CD4-positive, alpha-beta T cell (primary cell): ENCODE measurements around the gene SMIM10L1. TPM values are rescaled to one million over a fixed set of nuclear protein-coding genes. Genes with fewer than 3 reads are reported as not detected.

Experiments used
- ATAC-seq: fragments of 200-7000 bp; cut with Tn5 transposase; one replicate; pipeline ENCODE4 v1.10.0; 2022; ENCODE audit warnings: mild to moderate bottlenecking; ENCODE audit not compliant: poor library complexity
- CTCF ChIA-PET: fragments of 350-600 bp; sonication (Branson Sonifier 250); formaldehyde crosslinking; loops from one replicate; lab custom pipeline; 2021; ENCODE audit warnings: antibody characterized with exemption, inconsistent platforms; lab: Charles Lee
- POLR2A ChIA-PET: fragments of 350-600 bp; sonication (Branson Sonifier 250); formaldehyde crosslinking; loops from one replicate; lab custom pipeline; 2021; ENCODE audit warnings: antibody characterized with exemption, inconsistent platforms; lab: Charles Lee
- DNase-seq, 14 experiments: peaks; one replicate each; pipeline ENCODE4 v3.0.0-alpha.2; 2013 to 2020; ENCODE audit warnings: mixed read lengths in 2 of 14
- H3K27ac ChIP-seq, 2 donors: one replicate each; pipeline versions ENCODE4 v1.5.1 to v1.7.0; 2013; ENCODE audit warnings: low read length in 2 of 2, low read depth in 1 of 2, mild to moderate bottlenecking in 1 of 2
- H3K27me3 ChIP-seq, 2 experiments: 1 replicate in 1 of 2; 2 replicates in 1 of 2; pipeline versions ENCODE4 v1.6.1 to v1.7.0; 2013; ENCODE audit warnings: low read length in 2 of 2, control low read depth in 1 of 2, mild to moderate bottlenecking in 1 of 2, moderate library complexity in 1 of 2; ENCODE audit not compliant: insufficient read depth in 2 of 2, control insufficient read depth in 1 of 2
- H3K36me3 ChIP-seq: one replicate; pipeline ENCODE4 v1.6.1; 2013; ENCODE audit warnings: low read length, control low read depth; ENCODE audit not compliant: insufficient read depth
- H3K4me1 ChIP-seq: one replicate; pipeline ENCODE4 v1.6.1; 2013; ENCODE audit warnings: low read length, control low read depth; ENCODE audit not compliant: insufficient read depth
- H3K4me3 ChIP-seq: one replicate; pipeline ENCODE4 v1.5.1; 2013; ENCODE audit warnings: mild to moderate bottlenecking, low read length, moderate library complexity
- H3K9me3 ChIP-seq, 2 experiments: 1 replicate in 1 of 2; 2 replicates in 1 of 2; pipeline versions ENCODE4 v1.6.1 to v1.7.0; 2013; ENCODE audit warnings: low read length in 2 of 2, mild to moderate bottlenecking in 2 of 2, control low read depth in 1 of 2, moderate library complexity in 1 of 2; ENCODE audit not compliant: control insufficient read depth in 1 of 2, insufficient read depth in 1 of 2
- H3K27ac Mint-ChIP-seq: one replicate; pipeline ENCODE4 v1.8.0; 2020; ENCODE audit warnings: mixed read lengths
- H3K27me3 Mint-ChIP-seq: one replicate; pipeline ENCODE4 v1.8.0; 2021; ENCODE audit warnings: mixed read lengths
- H3K36me3 Mint-ChIP-seq: one replicate; pipeline ENCODE4 v1.8.0; 2021; ENCODE audit warnings: low read depth, mixed read lengths
- H3K4me1 Mint-ChIP-seq: one replicate; pipeline ENCODE4 v1.8.0; 2021; ENCODE audit warnings: low read depth, mixed read lengths
- H3K4me3 Mint-ChIP-seq: one replicate; pipeline ENCODE4 v1.8.0; 2020; ENCODE audit warnings: mild to moderate bottlenecking, mixed read lengths
- H3K9me3 Mint-ChIP-seq: one replicate; pipeline ENCODE4 v1.8.0; 2020; ENCODE audit warnings: mixed read lengths
- intact Hi-C, 2 experiments: fragments of 100-400 bp; cut with DNase I in 1 of 2; cut with micrococcal nuclease in 1 of 2; formaldehyde crosslinking; loops; one replicate each; pipeline versions ENCODE4 v1.15.1 to v1.9.0; 2023 to 2025; cut with DNase I, micrococcal nuclease
- total RNA-seq, 174 experiments: library from RNA in 2 of 174; stranded (reverse) in 2 of 174; gene quantifications; one replicate each; pipeline ENCODE4 v1.2.3 and lab custom pipeline; 2021 to 2026
- TF ChIP-seq, protein P1 (sequence below): fragments of 200-600 bp; IDR thresholded peaks from one replicate; pipeline ENCODE4 v1.8.0; 2022; ENCODE audit warnings: antibody characterized with exemption, mild to moderate bottlenecking

The SMIM10L1 gene
- total RNA-seq, 2 experiments from 2014 or later, result 9.0 to 9.6 TPM

DNA sequence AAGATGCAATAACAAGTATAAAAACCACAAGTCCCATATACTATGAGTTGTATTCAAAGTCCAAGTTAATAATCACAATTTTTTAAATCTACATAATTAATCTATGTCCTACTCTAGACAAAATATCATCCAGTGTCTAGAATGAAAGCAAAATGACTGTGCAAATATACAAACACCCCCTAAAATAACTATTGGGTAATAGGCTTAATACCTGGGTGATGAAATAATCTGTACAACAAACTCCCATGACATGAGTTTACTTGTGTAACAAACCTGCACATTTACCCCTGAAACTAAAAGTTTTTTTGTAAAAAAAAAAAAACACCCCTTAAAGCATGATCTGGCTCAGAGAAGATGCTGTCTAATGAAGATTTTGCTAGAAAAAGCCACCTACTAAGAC lies 11.5 kb downstream of the SMIM10L1 start:
- Mint-ChIP-seq H3K36me3 (peaks cover 2% of the 10 kb centered on the region), H3K9me3 (no peaks in the 10 kb centered on the region), H3K4me1 (peaks cover 2% of the 10 kb centered on the region), H3K27me3 (no peaks in the 10 kb centered on the region), H3K27ac (no peak overlapping the region), H3K4me3 (no peak overlapping the region)
- Histone ChIP-seq H3K4me1 (no peaks in the 10 kb centered on the region), H3K9me3 (no peaks in the 10 kb centered on the region), H3K27ac (no peak overlapping the region), H3K27me3 (no peaks in the 10 kb centered on the region), H3K36me3 (no peaks in the 10 kb centered on the region), H3K4me3 (no peak overlapping the region)
- intact Hi-C loops, result no loop called here
- ChIA-PET CTCF (no interaction called here), POLR2A (interaction anchor here (1.8 kb wide), 1 partner anchor 11 kb away, joined by 8 read pairs; the partner anchor contains the start of gene SMIM10L1)
- no peak for DNase-seq
- TF ChIP-seq, protein P1, sequence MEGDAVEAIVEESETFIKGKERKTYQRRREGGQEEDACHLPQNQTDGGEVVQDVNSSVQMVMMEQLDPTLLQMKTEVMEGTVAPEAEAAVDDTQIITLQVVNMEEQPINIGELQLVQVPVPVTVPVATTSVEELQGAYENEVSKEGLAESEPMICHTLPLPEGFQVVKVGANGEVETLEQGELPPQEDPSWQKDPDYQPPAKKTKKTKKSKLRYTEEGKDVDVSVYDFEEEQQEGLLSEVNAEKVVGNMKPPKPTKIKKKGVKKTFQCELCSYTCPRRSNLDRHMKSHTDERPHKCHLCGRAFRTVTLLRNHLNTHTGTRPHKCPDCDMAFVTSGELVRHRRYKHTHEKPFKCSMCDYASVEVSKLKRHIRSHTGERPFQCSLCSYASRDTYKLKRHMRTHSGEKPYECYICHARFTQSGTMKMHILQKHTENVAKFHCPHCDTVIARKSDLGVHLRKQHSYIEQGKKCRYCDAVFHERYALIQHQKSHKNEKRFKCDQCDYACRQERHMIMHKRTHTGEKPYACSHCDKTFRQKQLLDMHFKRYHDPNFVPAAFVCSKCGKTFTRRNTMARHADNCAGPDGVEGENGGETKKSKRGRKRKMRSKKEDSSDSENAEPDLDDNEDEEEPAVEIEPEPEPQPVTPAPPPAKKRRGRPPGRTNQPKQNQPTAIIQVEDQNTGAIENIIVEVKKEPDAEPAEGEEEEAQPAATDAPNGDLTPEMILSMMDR, result no peak
- ATAC-seq, result no peak

DNA sequence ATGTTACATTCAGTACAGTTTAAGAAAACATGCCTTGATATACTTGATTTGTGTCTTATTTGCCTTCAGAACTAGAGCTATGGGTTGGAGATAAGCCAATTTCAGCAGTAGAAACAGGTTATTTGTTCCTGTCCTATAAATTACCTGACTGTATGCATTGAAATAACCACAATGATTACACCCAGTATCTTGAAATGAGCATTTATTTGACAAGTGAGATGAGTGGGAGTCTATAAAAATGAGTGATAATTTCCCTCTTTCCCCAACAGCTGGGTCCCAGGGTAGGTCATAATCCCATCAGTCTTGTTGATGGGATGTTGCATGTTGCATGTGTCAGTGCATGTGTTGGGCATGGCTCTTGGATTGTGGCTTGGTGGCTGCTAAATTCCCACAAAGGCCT lies 12.0 kb downstream of the SMIM10L1 start:
- H3K4me3 ChIP-seq, result no peak overlapping the region
- no peaks in the 10 kb centered on the region for H3K36me3 ChIP-seq
- Mint-ChIP-seq H3K36me3 (no peaks in the 10 kb centered on the region), H3K27ac (no peak overlapping the region), H3K27me3 (no peaks in the 10 kb centered on the region), H3K4me3 (no peak overlapping the region), H3K9me3 (no peaks in the 10 kb centered on the region), H3K4me1 (no peaks in the 10 kb centered on the region)
- H3K27me3 ChIP-seq, result no peaks in the 10 kb centered on the region
- TF ChIP-seq, protein P1, result no peak
- ATAC-seq, result no peak
- H3K9me3 ChIP-seq, result no peaks in the 10 kb centered on the region
- H3K27ac ChIP-seq, result no peak overlapping the region
- ChIA-PET CTCF (no interaction called here), POLR2A (interaction anchor here (1.8 kb wide), 1 partner anchor 12 kb away, joined by 8 read pairs; the partner anchor contains the start of gene SMIM10L1)
- no peak for DNase-seq
- intact Hi-C loops, result no loop called here
- no peaks in the 10 kb centered on the region for H3K4me1 ChIP-seq

DNA sequence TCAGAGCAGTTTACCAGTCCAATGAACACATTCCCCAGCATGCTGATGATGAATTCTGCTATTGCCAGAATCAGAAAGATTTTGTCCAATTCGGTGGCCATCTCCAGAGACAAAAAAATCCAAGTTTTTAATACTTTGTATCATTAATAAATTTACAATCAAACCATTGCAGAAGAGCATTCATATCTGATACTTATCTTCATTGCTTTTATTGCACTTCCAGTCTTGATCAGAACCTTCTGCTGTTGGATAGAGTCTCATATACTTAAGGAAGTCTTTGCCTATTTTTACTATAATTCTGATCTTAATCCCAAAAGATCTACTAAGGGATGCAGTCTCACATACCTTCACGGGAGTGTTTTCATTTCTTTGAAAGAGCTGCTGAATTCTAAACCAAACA lies 15.8 kb downstream of the SMIM10L1 start, which contains the start of gene TAS2R42:
TSS of gene TAS2R42 (minus strand) at position 101 of the 400 bp plus-strand sequence. CDS start at position 101, 0 bp downstream.
- no peak for ATAC-seq
- intact Hi-C loops, result no loop called here
- ChIA-PET CTCF (no interaction called here), POLR2A (no interaction called here)
- Histone ChIP-seq H3K4me3 (no peak within 1 kb of the TSS), H3K9me3 (no peaks in the 10 kb centered on the region), H3K4me1 (no peaks in the 10 kb centered on the region), H3K27ac (no peak within 1 kb of the TSS), H3K27me3 (no peaks in the 10 kb centered on the region), H3K36me3 (no peaks in the 10 kb centered on the region)
- no peak within 1 kb of the TSS for H3K4me3 Mint-ChIP-seq
- H3K36me3 Mint-ChIP-seq, result peaks cover 5% of the 10 kb centered on the region
- no peaks in the 10 kb centered on the region for H3K4me1 Mint-ChIP-seq
- no peaks in the 10 kb centered on the region for H3K9me3 Mint-ChIP-seq
- no peaks in the 10 kb centered on the region for H3K27me3 Mint-ChIP-seq
- no peak within 1 kb of the TSS for H3K27ac Mint-ChIP-seq
- DNase-seq, result no peak
- TF ChIP-seq, protein P1, result no peak
